ENCODE data around the gene TECPR2.
"Not testable (repeated sequence)": the region's sequence is repeated elsewhere in the genome, so short reads cannot be mapped to it uniquely, and the experiment has no call there.

The TECPR2 gene

GRCh38 chr14:102335163-102335562 is 27.6 kb upstream of the TECPR2 start:
- DNase-seq = no peak

DNA sequence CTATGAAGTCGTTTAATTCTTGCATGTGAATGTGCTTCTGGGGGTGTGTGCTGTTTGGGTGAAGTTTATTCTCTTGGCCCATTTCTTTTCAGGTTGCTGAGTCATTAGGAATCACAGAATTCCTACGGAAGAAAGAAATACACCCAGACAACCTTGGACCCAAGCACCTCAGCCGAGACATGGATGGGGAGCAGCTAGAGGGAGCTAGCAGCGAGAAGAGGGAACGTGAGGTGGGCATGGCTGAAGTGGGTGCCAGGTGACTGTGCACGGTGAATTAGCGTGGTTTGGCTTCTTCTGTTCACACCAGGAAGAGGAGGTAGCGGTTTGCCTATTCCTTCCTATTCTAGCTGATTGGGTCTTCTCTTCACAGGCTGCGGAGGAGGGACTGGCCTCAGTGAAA is 24.0 kb upstream of the TECPR2 start:
- DNase-seq = no peak

DNA sequence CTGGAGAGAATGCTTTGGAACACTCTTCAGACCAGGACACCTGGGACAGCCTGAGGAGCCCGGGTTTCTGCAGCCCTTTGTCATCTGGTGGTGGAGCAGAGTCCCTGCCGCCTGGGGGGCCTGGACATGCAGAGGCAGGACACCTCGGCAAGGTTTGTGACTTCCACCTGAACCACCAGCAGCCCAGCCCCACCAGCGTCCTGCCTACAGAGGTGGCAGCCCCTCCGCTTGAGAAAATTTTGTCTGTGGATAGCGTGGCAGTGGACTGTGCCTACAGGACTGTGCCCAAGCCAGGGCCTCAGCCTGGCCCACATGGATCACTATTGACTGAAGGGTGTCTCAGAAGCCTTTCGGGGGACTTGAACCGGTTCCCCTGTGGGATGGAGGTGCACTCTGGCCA is 21.2 kb upstream of the TECPR2 start:
- DNase-seq = no peak

GRCh38 chr14:102342238-102342637 is 20.5 kb upstream of the TECPR2 start:
- no peak for DNase-seq

DNA sequence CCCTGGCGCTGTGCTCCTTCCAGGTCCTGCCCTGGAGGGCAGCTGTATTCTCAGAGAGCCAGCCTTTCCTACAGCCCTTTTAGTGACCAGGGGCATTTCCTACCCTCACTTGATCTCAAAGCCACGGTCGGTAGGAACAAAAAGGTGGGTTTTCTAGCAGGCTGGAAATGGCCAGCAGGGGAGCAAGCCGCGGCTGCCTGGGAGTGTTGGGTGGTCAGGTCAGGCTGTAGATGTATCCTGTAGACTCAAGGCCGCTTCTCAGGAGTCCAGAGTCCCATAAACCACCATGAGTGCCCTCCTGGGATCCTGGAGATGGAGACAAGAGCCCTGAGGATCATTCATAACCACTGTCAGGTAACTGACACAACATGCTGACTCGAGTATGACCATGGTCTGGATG is 18.7 kb upstream of the TECPR2 start:
- DNase-seq = no peak

- no peak for DNase-seq
Observed at GRCh38 chr14:102344485-102344884, 18.3 kb upstream of the TECPR2 start.

- no peak for DNase-seq
Observed at GRCh38 chr14:102345232-102345631, 17.5 kb upstream of the TECPR2 start.

DNA sequence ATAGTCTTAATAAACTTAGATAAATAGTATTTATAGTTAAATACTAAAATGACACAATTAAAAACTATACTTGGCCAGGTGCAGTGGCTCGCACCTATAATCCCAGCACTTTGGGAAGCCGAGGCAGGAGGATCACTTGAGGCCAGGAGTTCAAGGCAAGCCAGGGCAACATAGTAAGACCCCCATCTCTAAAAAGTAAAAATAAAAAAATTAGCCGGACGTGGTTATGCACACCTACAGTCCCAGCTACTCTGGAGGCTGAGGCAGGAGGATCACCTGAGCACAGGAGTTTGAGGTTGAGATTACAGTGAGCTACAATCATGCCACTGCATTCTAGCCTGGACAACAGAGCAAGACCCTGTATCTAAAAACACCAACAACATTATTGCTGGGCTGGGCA is 16.1 kb upstream of the TECPR2 start:
- no peak for DNase-seq

- DNase-seq = no peak
Observed at GRCh38 chr14:102348376-102348775, 14.4 kb upstream of the TECPR2 start.

- DNase-seq = no peak
Observed at GRCh38 chr14:102351023-102351422, 11.7 kb upstream of the TECPR2 start.

- DNase-seq = not testable (repeated sequence)
Observed at GRCh38 chr14:102351593-102351992, 11.1 kb upstream of the TECPR2 start.

DNA sequence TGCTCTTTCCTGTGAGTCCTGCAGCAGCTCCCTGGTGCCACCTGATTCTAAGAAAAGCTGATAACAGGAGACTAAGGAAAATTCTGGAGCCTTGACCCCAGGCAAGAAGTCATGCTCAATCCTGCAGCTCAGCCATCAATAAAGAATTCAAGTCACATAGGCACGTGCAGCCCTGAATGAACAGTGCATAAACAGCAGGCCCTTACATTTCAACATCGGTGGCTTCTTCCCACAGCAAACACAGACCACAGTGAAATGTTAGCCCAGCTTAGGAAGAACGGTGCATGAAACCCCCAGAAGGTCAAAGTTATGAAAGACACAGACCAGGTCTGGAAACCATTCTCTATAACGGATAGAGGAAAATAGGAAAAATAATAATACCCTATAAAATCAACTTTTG is 10.5 kb upstream of the TECPR2 start:
- DNase-seq = no peak

DNA sequence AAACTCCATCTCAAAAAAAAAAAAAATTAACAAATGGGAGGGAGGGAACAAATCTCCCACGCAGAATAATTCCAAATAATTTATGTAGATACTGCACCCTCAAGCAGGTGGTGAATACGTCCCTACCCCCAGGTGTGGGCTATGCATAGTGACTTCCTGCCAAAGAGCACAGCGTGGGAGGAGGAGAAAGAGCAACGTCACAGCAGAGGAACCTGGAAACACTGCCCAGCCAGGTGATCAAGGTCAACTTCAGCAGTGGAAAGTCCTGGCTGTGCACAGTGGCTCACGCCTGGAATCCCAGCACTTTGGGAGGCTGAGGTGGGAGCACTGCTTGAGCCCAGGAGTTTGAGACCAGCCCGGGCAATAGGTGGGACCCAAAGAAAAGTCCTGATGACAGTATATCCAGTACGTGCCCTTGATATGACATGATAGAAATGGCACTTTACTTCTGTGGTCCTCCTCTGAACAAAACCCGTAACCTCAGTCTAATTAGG is 9.6 kb upstream of the TECPR2 start:
- no peak for DNase-seq

GRCh38 chr14:102356280-102356679 is 6.5 kb upstream of the TECPR2 start:
- DNase-seq = no peak

GRCh38 chr14:102359341-102359740 is 3.4 kb upstream of the TECPR2 start:
- no peak for DNase-seq

DNA sequence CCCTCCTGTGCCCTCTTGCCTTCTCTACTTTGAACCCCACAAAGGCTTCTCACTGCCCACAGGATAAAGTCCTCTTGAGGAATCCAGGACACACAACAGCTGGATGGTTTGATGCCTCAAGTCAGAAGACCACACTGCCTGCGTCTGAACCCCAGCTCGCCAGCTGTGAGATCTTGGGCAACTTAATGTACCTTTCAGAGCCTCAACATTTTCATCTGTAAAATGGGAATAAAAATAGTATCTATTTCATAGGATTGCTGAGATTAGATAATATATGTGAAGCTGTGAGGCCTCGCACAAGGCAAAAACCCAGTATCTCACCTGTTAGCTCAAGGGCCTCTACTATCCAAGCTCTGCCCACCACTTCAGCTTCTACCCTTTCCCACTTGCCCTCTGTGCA is 2.4 kb upstream of the TECPR2 start:
- no peak for DNase-seq

DNA sequence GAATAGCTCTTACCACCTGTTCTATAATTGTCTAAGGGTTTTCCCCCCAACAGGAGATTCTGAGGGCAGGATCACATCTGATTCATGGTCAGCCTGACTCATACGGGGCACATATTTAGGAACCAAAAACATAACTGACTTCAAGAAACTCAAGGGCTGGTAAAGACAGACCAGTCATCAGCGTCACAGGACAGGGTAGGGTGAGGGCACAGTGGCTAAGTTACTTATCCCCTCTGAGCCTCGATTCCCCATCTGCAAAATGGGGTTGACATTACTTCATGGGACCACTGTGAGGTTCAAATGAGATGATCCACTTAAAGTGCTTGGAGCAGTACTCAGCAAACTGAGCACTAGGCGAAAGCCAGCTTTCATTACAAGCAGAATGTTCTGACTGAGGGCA is 657 bp upstream of the TECPR2 start:
- DNase-seq = no peak

- no peak for DNase-seq
Observed at GRCh38 chr14:102363182-102363943, 622 bp downstream of the TECPR2 start.

DNA sequence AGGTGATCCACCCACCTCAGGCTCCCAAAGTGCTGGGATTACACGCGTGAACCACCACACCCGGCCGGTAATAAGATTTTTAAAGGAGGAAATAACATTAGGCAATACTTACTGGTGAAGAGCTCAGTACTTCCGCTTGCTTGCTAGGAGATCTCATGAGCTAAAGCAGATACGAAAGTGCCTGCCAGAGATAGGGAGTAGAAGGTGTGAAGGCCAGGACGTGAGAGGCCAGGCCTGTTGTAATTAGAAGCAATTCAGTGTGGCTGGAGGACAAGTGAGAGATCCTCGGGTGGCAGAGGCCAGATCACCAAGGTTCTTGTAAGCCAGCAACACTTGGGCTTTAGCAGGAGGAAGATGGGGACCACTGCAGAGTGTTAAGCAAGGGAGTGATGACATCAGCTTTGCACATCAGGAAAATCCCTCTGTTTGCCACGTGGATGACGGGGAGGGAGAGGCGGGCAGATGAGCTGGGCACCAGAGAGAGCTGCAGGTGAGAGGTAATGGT is 7.6 kb downstream of the TECPR2 start:
- DNase-seq = no peak

- no peak for DNase-seq
Observed at GRCh38 chr14:102371361-102371760, 8.6 kb downstream of the TECPR2 start.

- no peak for DNase-seq
Observed at GRCh38 chr14:102373110-102373509, 10.4 kb downstream of the TECPR2 start.

- DNase-seq = no peak
Observed at GRCh38 chr14:102374264-102374663, 11.5 kb downstream of the TECPR2 start.

GRCh38 chr14:102375119-102375518 is 12.4 kb downstream of the TECPR2 start:
- no peak for DNase-seq

GRCh38 chr14:102377696-102378095 is 15.0 kb downstream of the TECPR2 start:
- DNase-seq = no peak

GRCh38 chr14:102378830-102379229 is 16.1 kb downstream of the TECPR2 start:
- no peak for DNase-seq

Measured in KG1 (cell line).